ENCODE data around the gene MOXD1. TPM values are rescaled to one million over a fixed set of nuclear protein-coding genes. Genes with fewer than 3 reads are reported as not detected.

MOXD1 gene
- polyA plus RNA-seq, 1 of the 3 experiments (the other 2 are of a cell fraction), result 252 TPM

DNA sequence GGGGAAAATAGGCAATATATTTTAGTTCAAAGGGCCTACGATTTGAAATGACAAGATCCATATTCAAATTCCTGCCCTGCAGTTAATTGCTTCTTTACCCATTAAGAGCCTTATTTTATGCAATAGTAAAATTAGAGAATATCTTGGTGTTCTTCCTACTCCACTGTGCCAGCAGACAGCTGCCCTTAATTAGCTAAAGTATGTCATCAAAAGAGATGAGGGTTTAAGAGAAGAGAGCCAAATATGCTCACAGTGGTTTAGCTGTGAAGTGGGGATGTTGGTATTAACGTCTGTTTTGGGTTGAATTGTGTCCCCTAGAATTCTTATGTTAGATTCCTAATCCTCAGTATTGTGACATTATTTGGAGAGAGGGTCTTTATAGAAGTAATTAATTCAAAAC is 148.1 kb downstream of the MOXD1 start (continued):
- TF ChIP-seq, protein P1, sequence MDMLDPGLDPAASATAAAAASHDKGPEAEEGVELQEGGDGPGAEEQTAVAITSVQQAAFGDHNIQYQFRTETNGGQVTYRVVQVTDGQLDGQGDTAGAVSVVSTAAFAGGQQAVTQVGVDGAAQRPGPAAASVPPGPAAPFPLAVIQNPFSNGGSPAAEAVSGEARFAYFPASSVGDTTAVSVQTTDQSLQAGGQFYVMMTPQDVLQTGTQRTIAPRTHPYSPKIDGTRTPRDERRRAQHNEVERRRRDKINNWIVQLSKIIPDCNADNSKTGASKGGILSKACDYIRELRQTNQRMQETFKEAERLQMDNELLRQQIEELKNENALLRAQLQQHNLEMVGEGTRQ (IDR thresholded peaks at IDR 0.05; ENCODE audit: borderline replicate concordance, low read depth, low read length), result no peak
- TF ChIP-seq EZH2phosphoT487 (IDR thresholded peaks at IDR 0.05; ENCODE audit: borderline replicate concordance, low read depth) (no peak), TEAD4 (IDR thresholded peaks at IDR 0.05; ENCODE audit: borderline replicate concordance, insufficient read depth) (no peak), SMC3 (IDR thresholded peaks at IDR 0.05; ENCODE audit: low read depth, low read length) (no peak), YY1 (IDR thresholded peaks at IDR 0.05; ENCODE audit: low read depth) (no peak)

DNA sequence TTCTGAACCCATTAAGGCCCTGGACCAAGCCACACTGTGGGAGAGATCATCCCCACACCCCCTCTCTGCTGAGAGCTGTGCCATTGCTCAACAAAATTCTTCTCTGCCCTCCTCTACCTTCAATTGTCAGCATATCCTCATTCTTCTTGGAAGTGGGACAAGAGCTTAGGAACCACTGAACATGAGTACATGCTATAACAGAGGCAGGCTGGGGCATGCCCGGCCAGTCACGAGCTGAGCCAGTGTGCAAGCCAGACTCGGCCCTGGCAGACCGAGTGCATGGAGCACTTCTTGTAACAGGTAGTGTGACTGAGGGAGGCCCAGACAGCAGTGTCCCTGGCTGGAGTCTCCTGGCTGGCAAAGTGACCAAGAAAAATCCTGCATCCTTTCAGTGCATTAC is 149.2 kb downstream of the MOXD1 start:
- TF ChIP-seq EP300 (IDR thresholded peaks at IDR 0.05; ENCODE audit: borderline replicate concordance in 1 of 2, low read depth in 1 of 2, low read length in 1 of 2), result no peak
- no peak for TF ChIP-seq TEAD4 (IDR thresholded peaks at IDR 0.05; ENCODE audit: borderline replicate concordance, insufficient read depth)
- TF ChIP-seq, protein P2, sequence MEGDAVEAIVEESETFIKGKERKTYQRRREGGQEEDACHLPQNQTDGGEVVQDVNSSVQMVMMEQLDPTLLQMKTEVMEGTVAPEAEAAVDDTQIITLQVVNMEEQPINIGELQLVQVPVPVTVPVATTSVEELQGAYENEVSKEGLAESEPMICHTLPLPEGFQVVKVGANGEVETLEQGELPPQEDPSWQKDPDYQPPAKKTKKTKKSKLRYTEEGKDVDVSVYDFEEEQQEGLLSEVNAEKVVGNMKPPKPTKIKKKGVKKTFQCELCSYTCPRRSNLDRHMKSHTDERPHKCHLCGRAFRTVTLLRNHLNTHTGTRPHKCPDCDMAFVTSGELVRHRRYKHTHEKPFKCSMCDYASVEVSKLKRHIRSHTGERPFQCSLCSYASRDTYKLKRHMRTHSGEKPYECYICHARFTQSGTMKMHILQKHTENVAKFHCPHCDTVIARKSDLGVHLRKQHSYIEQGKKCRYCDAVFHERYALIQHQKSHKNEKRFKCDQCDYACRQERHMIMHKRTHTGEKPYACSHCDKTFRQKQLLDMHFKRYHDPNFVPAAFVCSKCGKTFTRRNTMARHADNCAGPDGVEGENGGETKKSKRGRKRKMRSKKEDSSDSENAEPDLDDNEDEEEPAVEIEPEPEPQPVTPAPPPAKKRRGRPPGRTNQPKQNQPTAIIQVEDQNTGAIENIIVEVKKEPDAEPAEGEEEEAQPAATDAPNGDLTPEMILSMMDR (IDR thresholded peaks at IDR 0.05), result no peak
- TF ChIP-seq JUND (IDR thresholded peaks at IDR 0.05), result no peak
- TF ChIP-seq RFX5 (IDR thresholded peaks at IDR 0.05; ENCODE audit: low read length), result no peak
- TF ChIP-seq FOXJ3 (CRISPR knock-in tag; IDR thresholded peaks at IDR 0.05), result no peak
- no peak for TF ChIP-seq GATA2 (CRISPR knock-in tag; IDR thresholded peaks at IDR 0.05)
- no peak for TF ChIP-seq CHD2 (IDR thresholded peaks at IDR 0.05; ENCODE audit: low read length, partially characterized antibody)
- TF ChIP-seq FOXM1 (IDR thresholded peaks at IDR 0.05; ENCODE audit: low read depth), result no peak
- TF ChIP-seq NRF1 (IDR thresholded peaks at IDR 0.05; ENCODE audit: low read depth, low read length), result no peak
- TF ChIP-seq FOSL2 (IDR thresholded peaks at IDR 0.05; ENCODE audit: borderline replicate concordance, low read depth), result no peak
- no peak for TF ChIP-seq MXI1 (IDR thresholded peaks at IDR 0.05; ENCODE audit: low read depth, low read length)
- no peak for TF ChIP-seq SMC3 (IDR thresholded peaks at IDR 0.05; ENCODE audit: low read depth, low read length)
- no peak for TF ChIP-seq NFIC (IDR thresholded peaks at IDR 0.05; ENCODE audit: borderline replicate concordance)
- TF ChIP-seq, protein P3, sequence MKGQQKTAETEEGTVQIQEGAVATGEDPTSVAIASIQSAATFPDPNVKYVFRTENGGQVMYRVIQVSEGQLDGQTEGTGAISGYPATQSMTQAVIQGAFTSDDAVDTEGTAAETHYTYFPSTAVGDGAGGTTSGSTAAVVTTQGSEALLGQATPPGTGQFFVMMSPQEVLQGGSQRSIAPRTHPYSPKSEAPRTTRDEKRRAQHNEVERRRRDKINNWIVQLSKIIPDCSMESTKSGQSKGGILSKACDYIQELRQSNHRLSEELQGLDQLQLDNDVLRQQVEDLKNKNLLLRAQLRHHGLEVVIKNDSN (IDR thresholded peaks at IDR 0.05; ENCODE audit: borderline replicate concordance, low read depth), result no peak
- TF ChIP-seq, protein P4, sequence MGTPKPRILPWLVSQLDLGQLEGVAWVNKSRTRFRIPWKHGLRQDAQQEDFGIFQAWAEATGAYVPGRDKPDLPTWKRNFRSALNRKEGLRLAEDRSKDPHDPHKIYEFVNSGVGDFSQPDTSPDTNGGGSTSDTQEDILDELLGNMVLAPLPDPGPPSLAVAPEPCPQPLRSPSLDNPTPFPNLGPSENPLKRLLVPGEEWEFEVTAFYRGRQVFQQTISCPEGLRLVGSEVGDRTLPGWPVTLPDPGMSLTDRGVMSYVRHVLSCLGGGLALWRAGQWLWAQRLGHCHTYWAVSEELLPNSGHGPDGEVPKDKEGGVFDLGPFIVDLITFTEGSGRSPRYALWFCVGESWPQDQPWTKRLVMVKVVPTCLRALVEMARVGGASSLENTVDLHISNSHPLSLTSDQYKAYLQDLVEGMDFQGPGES (IDR thresholded peaks at IDR 0.05; ENCODE audit: low read depth, low read length), result no peak
- no peak for TF ChIP-seq SIN3A (IDR thresholded peaks at IDR 0.05; ENCODE audit: borderline replicate concordance, low read depth, low read length)
- H3K36me3 ChIP-seq (replicated peaks in 1 of 2; ENCODE audit: control insufficient read depth in 1 of 2, insufficient read depth in 2 of 2, low read length in 1 of 2), result no peaks in the 10 kb centered on the region
- 5% methylated on average over 4 of the region's 4 CpGs for WGBS (ENCODE audit: low lambda C conversion rate)
- H3K4me1 ChIP-seq (ENCODE audit: control insufficient read depth in 1 of 2, insufficient read depth in 2 of 2, low read depth in 1 of 2, low read length in 1 of 2), result no peaks in the 10 kb centered on the region
- H3K9ac ChIP-seq, result no peak overlapping the region
- no peak overlapping the region for H3K4me2 ChIP-seq
- no peak overlapping the region for H3K27ac ChIP-seq (ENCODE audit: low read depth in 2 of 2, low read length in 1 of 2)
- H3F3A ChIP-seq (replicated peaks; ENCODE audit: insufficient read depth), result no peaks in the 10 kb centered on the region
- no peak for DNase-seq
- no peaks in the 10 kb centered on the region for H3K9me3 ChIP-seq
- H4K20me1 ChIP-seq (ENCODE audit: insufficient read depth), result no peaks in the 10 kb centered on the region
- H3K4me3 ChIP-seq (ENCODE audit: low read depth in 2 of 2, low read length in 1 of 2), result no peak overlapping the region
- H3K79me2 ChIP-seq (ENCODE audit: insufficient read depth), result no peaks in the 10 kb centered on the region
- no peak overlapping the region for H2AFZ ChIP-seq (ENCODE audit: low read depth)
- H3K27me3 ChIP-seq (ENCODE audit: insufficient read depth), result no peaks in the 10 kb centered on the region
- CTCF ChIA-PET, result no interaction called here
- POLR2A ChIA-PET, result no interaction called here
- H3K9me2 ChIP-seq, result no peaks in the 10 kb centered on the region

Data from SK-N-SH (cell line).